IMR-90 (cell line): ENCODE results near the gene EEF1E1. TPM values are rescaled to one million over a fixed set of nuclear protein-coding genes. Genes with fewer than 3 reads are reported as not detected.

Experiments used
- ATAC-seq: fragments of 200-7000 bp; cut with Tn5 transposase; 2 replicates; pipeline ENCODE4 v1.9.1; 2020; ENCODE audit warnings: low read depth, mild to moderate bottlenecking, moderate library complexity
- BruUV-seq: library from RNA; stranded (reverse); fragments of 400-500 nt; replicated peaks from 2 replicates; lab custom pipeline; 2021; lab: Mats Ljungman, UMichigan
- CTCF ChIA-PET: fragments of 300-600 bp; formaldehyde crosslinking; extraction: SDS; loops from one replicate; lab custom pipeline; 2021; ENCODE audit warnings: antibody characterized with exemption; lab: Yijun Ruan, JAX
- POLR2A ChIA-PET: fragments of 300-600 bp; sonication (Branson Sonifier 250); formaldehyde crosslinking; loops from one replicate; lab custom pipeline; 2022; ENCODE audit warnings: antibody characterized with exemption; ENCODE audit not compliant: unreplicated experiment; lab: Charles Lee
- DNase-seq: peaks from one replicate; pipeline ENCODE4 v3.0.0; 2013
- H2AFZ ChIP-seq: replicated peaks from 2 replicates; pipeline ENCODE3; 2013; ENCODE audit warnings: low read length, mild to moderate bottlenecking; ENCODE audit not compliant: poor library complexity
- H2AK5ac ChIP-seq: 2 replicates; pipeline ENCODE4 v1.6.1; 2013; ENCODE audit warnings: low read depth, low read length, inconsistent platforms
- H2AK9ac ChIP-seq: replicated peaks from 2 replicates; pipeline ENCODE3; 2013; ENCODE audit warnings: mild to moderate bottlenecking, low read depth, low read length, moderate library complexity; ENCODE audit not compliant: poor library complexity
- H2BK120ac ChIP-seq: 2 replicates; pipeline ENCODE4 v1.6.1; 2013; ENCODE audit warnings: low read depth, low read length, inconsistent platforms
- H2BK15ac ChIP-seq: 3 replicates; pipeline ENCODE4 v1.6.1; 2013; ENCODE audit warnings: low read depth, low read length, inconsistent platforms
- H2BK20ac ChIP-seq: 2 replicates; pipeline ENCODE4 v1.6.1; 2013; ENCODE audit warnings: low read depth, mild to moderate bottlenecking, inconsistent platforms, low read length, moderate library complexity
- H2BK5ac ChIP-seq: 2 replicates; pipeline ENCODE4 v1.6.1; 2013; ENCODE audit warnings: mild to moderate bottlenecking, low read depth, low read length, inconsistent platforms; ENCODE audit not compliant: poor library complexity, severe bottlenecking
- H3K14ac ChIP-seq: replicated peaks from 2 replicates; pipeline ENCODE4 v1.6.1; 2013; ENCODE audit warnings: low read depth, low read length, inconsistent platforms
- H3K18ac ChIP-seq: 2 replicates; pipeline ENCODE4 v1.6.1; 2013; ENCODE audit warnings: low read depth, low read length, control low read depth
- H3K23ac ChIP-seq: 2 replicates; pipeline ENCODE4 v1.6.1; 2013; ENCODE audit warnings: low read depth, low read length, inconsistent platforms
- H3K27ac ChIP-seq: 2 replicates; pipeline ENCODE4 v1.5.1; 2013; ENCODE audit warnings: mild to moderate bottlenecking, control low read depth, low read length; ENCODE audit not compliant: insufficient read depth
- H3K27me3 ChIP-seq: 2 replicates; pipeline ENCODE4 v1.6.1; 2013; ENCODE audit warnings: low read length; ENCODE audit not compliant: control insufficient read depth, insufficient read depth
- H3K36me3 ChIP-seq: 2 replicates; pipeline ENCODE4 v1.6.1; 2013; ENCODE audit warnings: low read length, mixed read lengths; ENCODE audit not compliant: control insufficient read depth, insufficient read depth
- H3K4ac ChIP-seq: 2 replicates; pipeline ENCODE4 v1.6.1; 2013; ENCODE audit warnings: low read depth, low read length, inconsistent platforms
- H3K4me1 ChIP-seq: 2 replicates; pipeline ENCODE4 v1.6.1; 2013; ENCODE audit warnings: low read length, mixed read lengths; ENCODE audit not compliant: control insufficient read depth, insufficient read depth
- H3K4me2 ChIP-seq: 2 replicates; pipeline ENCODE4 v1.6.1; 2013; ENCODE audit warnings: low read depth, mild to moderate bottlenecking, control low read depth, low read length, moderate library complexity
- H3K4me3 ChIP-seq: 2 replicates; pipeline ENCODE4 v1.5.1; 2013; ENCODE audit warnings: low read depth, mild to moderate bottlenecking, control low read depth, low read length, moderate library complexity; ENCODE audit not compliant: insufficient read depth
- H3K56ac ChIP-seq: 2 replicates; pipeline ENCODE4 v1.6.1; 2013; ENCODE audit warnings: low read length, inconsistent platforms; ENCODE audit not compliant: insufficient read depth; ENCODE audit errors: extremely low read depth
- H3K79me1 ChIP-seq, 2 experiments: 2 replicates each; pipeline ENCODE4 v1.6.1; 2013; ENCODE audit warnings: low read length in 2 of 2, inconsistent platforms in 1 of 2, low read depth in 1 of 2
- H3K9ac ChIP-seq: 2 replicates; pipeline ENCODE4 v1.6.1; 2013; ENCODE audit warnings: low read depth, low read length, control low read depth
- H3K9me1 ChIP-seq: 2 replicates; pipeline ENCODE4 v1.6.1; 2013; ENCODE audit warnings: low read length, inconsistent platforms; ENCODE audit not compliant: insufficient read depth
- H3K9me3 ChIP-seq: 2 replicates; pipeline ENCODE4 v1.6.1; 2013; ENCODE audit warnings: low read length; ENCODE audit not compliant: control insufficient read depth, insufficient read depth
- H4K20me1 ChIP-seq: 2 replicates; pipeline ENCODE4 v1.6.1; 2013; ENCODE audit warnings: low read length, inconsistent platforms; ENCODE audit not compliant: insufficient read depth
- H4K5ac ChIP-seq: 2 replicates; pipeline ENCODE4 v1.6.1; 2013; ENCODE audit warnings: mild to moderate bottlenecking, low read depth, low read length, control low read depth
- H4K8ac ChIP-seq, 2 experiments: 2 replicates each; pipeline ENCODE4 v1.6.1; 2013; ENCODE audit warnings: low read depth in 2 of 2, low read length in 2 of 2, control low read depth in 1 of 2, inconsistent platforms in 1 of 2
- H4K91ac ChIP-seq: 2 replicates; pipeline ENCODE4 v1.6.1; 2013; ENCODE audit warnings: low read depth, low read length, inconsistent platforms; ENCODE audit not compliant: insufficient read depth
- CEBPB ChIP-seq: IDR thresholded peaks from 2 replicates; pipeline ENCODE4 v1.6.1; 2012; ENCODE audit warnings: low read depth, low read length, improper control_type of control experiment
- RCOR1 ChIP-seq: IDR thresholded peaks from 2 replicates; pipeline ENCODE4 v1.6.1; 2012; ENCODE audit warnings: mild to moderate bottlenecking, low read length, improper control_type of control experiment; ENCODE audit not compliant: insufficient replicate concordance
- SMC3 ChIP-seq: fragments of 150-350 bp; IDR thresholded peaks from 2 replicates; pipeline ENCODE4 v1.6.1; 2016; ENCODE audit warnings: low read depth, mild to moderate bottlenecking, antibody characterized with exemption, low read length, moderate library complexity
- USF2 ChIP-seq: fragments of 150-350 bp; IDR thresholded peaks from 2 replicates; pipeline ENCODE4 v1.6.1; 2017; ENCODE audit warnings: mild to moderate bottlenecking, antibody characterized with exemption, low read length, low read depth
- WGBS, 2 experiments: methylation state at CpG; one replicate each; pipeline versions ENCODE4 v1.1.5 to v1.1.7; 2013; ENCODE audit warnings: missing lambda C conversion rate in 2 of 2; ENCODE audit not compliant: insufficient read length in 1 of 2; ENCODE audit errors: extremely low coverage in 2 of 2; 5-methylcytosine and 5-hydroxymethylcytosine counted together
- dilution Hi-C: fragments of 300-500 bp; cut with HindIII; formaldehyde crosslinking; loops from one replicate; pipeline ENCODE4 v1.14.3; 2018; ENCODE audit warnings: low sequenced_read_pairs; ENCODE audit not compliant: unreplicated experiment
- in situ Hi-C: fragments of 300-500 bp; cut with MboI; formaldehyde crosslinking; loops from 3 replicates; pipeline ENCODE4 v1.14.3; 2019; ENCODE audit warnings: low sequenced_read_pairs, inconsistent platforms, mixed read lengths
- intact Hi-C: fragments of 100-400 bp; cut with micrococcal nuclease; formaldehyde crosslinking; loops from 2 replicates; pipeline ENCODE4 v1.10.0; 2022
- polyA plus RNA-seq, 3 experiments: library from polyadenylated mRNA; depleted of rRNA; stranded (reverse); fragments of >200 nt; gene quantifications; 2 replicates each; pipeline ENCODE4 v1.2.3, GENCODE V29; 2012; ENCODE audit warnings: low replicate concordance in 1 of 3
- total RNA-seq: library from RNA; depleted of rRNA; stranded (reverse); fragments of >200 nt; gene quantifications from 2 replicates; pipeline ENCODE4 v1.2.3, GENCODE V29; 2012

EEF1E1 gene
- total and polyA plus RNA-seq, 2 of the 4 experiments (the other 2 are of a cell fraction) = 65.8 to 68.6 TPM

GRCh38 chr6:8057793-8058192, 44.6 kb downstream of the EEF1E1 start:
- no TSS peak for BruUV-seq
- H4K8ac ChIP-seq = no peak overlapping the region
- peaks cover 2% of the 10 kb centered on the region; the same call in 1 of the 2 replicates for H3K4me1 ChIP-seq
- no peak overlapping the region for H2BK20ac ChIP-seq
- H2BK15ac ChIP-seq = no peak overlapping the region
- H3K79me1 ChIP-seq = peaks cover 0 to 6% of the 10 kb centered on the region in 2 experiments; a peak in 3 of 4 replicates
- no peak overlapping the region for H2AFZ ChIP-seq
- H2AK5ac ChIP-seq = no peak overlapping the region
- no peak overlapping the region for H3K4me3 ChIP-seq
- intact Hi-C loops (loop anchor here (2.0 to 5.0 kb wide), 3 partner anchors 50 to 440 kb away; partner anchors contain the start of gene TXNDC5), in situ Hi-C loops (loop anchor here (5.0 to 25.0 kb wide), 3 partner anchors 150 to 770 kb away; no protein-coding TSS in a partner anchor), dilution Hi-C loops (no loop called here)
- H3K18ac ChIP-seq = no peak overlapping the region
- H3K36me3 ChIP-seq = peaks cover 4% of the 10 kb centered on the region; the same call in 1 of the 2 replicates
- peak overlapping the region; percentile 29; the same call in 1 of the 2 replicates for H3K4me2 ChIP-seq
- no peak overlapping the region for H2BK120ac ChIP-seq
- TF ChIP-seq CEBPB (no peak), USF2 (no peak), SMC3 (no peak), RCOR1 (no peak)
- no peak overlapping the region for H3K14ac ChIP-seq
- H3K56ac ChIP-seq = no peak overlapping the region
- no peak overlapping the region for H2AK9ac ChIP-seq
- POLR2A ChIA-PET = interaction anchor here (0.6 kb wide), 1 partner anchor 8 kb away, joined by 8 read pairs; no protein-coding TSS in a partner anchor
- no peak overlapping the region for H4K91ac ChIP-seq
- no peak overlapping the region for H3K9ac ChIP-seq
- H3K9me3 ChIP-seq = no peaks in the 10 kb centered on the region
- no peak overlapping the region for H3K23ac ChIP-seq
- H3K27me3 ChIP-seq = no peaks in the 10 kb centered on the region
- peak overlapping the region; percentile 35; the same call in 1 of the 2 replicates for H3K27ac ChIP-seq
- peak overlapping the region; percentile 8; the same call in 1 of the 2 replicates for H3K4ac ChIP-seq
- no peaks in the 10 kb centered on the region for H3K9me1 ChIP-seq
- H2BK5ac ChIP-seq = no peak overlapping the region
- no peak overlapping the region for H4K5ac ChIP-seq
- CTCF ChIA-PET = interaction anchor here (0.7 to 2.5 kb wide), 3 partner anchors 14 to 336 kb away, joined by 3 to 17 read pairs (median 3); no protein-coding TSS in a partner anchor
- H4K20me1 ChIP-seq = no peaks in the 10 kb centered on the region
- WGBS, 2 experiments = no CpG with 5 or more reads among the region's 3 CpGs
- ATAC-seq (peak; percentile 55), DNase-seq (peak; percentile 28)
